ENCODE measurements around the gene STK11. TPM values are rescaled to one million over a fixed set of nuclear protein-coding genes. Genes with fewer than 3 reads are reported as not detected.
"Not testable (repeated sequence)": the region's sequence is repeated elsewhere in the genome, so short reads cannot be mapped to it uniquely, and the experiment has no call there.

Gene STK11
- total RNA-seq, 1 donor from 2014 or later, result 64.9 TPM

GRCh38 chr19:1238369-1239303 is 33.1 kb downstream of the STK11 start:
- DNase-seq, result no peak

- no peak for DNase-seq
These were observed 33.8 kb downstream of the STK11 start for GRCh38 chr19:1239420-1239795.

GRCh38 chr19:1239796-1240737 is 34.5 kb downstream of the STK11 start:
- DNase-seq, result peak; percentile 97

GRCh38 chr19:1240925-1241324 is 35.3 kb downstream of the STK11 start:
- DNase-seq, result no peak

- DNase-seq, result peak; percentile 98
These were observed 36.0 kb downstream of the STK11 start, which contains the start of gene ATP5F1D for GRCh38 chr19:1241417-1242095. TSS of gene ATP5F1D (plus strand) at chr19:1241751. CDS start at chr19:1241851, 100 bp downstream.

- peak; percentile 91 for DNase-seq
These were observed 38.5 kb downstream of the STK11 start for GRCh38 chr19:1243768-1244692.

GRCh38 chr19:1244693-1245451 is 39.3 kb downstream of the STK11 start:
- peak; percentile 58 for DNase-seq

DNA sequence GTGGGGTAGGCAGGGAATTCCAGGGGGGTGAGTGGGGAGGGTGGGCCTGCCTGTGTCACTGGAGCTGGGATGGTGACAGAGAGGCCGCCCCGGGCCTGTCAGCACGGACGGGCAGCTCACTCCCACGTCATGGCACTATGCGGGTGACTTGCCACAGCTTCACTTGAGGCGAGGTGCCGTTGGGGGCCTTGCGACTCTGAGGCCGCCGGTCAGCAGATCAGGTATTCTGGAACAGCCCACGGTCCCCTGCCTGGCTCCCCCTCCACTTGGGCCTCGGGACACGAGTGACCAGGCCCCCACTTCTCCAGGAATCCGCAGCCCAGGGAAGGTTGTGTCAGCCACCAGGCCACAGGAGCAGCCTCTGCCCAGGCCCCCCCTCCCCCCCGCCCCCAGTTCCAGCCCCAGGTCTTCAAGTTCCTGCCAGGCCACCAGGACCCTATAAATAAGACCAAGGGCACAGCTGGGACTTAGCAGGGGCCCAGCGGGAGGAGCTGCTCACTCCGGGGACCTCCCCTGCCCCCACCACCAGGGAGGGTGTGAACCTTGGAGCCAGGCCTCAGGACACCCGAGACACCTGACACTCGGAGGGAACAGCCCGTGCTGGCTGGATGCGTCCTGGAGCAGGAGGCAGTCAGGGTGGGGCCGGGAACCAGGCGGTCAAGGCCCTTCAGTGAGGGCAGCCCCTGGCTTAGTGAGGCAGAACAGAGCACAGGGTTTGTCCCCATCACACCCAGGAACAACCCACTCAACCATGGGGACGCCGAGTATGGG is 40.1 kb downstream of the STK11 start:
- DNase-seq, result peak; percentile 89

- DNase-seq, result not testable (repeated sequence)
These were observed 40.9 kb downstream of the STK11 start for GRCh38 chr19:1246265-1247087.

GRCh38 chr19:1247748-1248138 is 42.2 kb downstream of the STK11 start:
- no peak for DNase-seq

DNA sequence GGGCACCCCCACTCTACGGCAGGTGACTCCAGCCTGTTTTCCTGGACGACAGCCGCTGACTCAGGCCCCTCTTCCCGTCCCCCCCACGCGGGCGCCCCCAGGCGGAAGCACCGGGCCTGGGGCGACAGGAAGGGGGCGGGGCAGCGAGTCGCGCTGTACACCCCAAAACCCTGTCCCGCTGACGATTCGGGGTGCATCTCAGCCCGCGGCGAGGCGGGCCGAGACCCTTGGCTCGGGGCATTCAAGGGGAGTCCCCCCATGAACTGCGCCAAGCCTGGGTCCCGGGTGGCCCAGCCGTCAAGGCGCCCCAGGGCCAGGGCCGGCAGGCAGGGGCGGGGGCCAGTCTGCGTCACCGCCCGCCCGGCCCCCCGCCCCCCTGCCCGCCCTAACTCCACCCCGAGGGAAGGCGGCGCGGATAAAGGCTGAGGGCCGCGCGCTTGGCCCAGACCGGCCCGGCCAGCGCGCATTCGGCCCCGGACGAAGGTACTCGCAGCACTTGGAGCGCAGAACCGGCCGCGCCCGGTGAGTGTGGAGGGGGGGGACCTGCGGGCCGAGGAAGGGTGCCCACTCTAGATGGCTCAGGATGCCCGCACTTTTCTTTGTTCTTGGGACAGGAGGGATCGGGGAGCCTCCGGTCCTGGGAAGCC is 42.7 kb downstream of the STK11 start, which contains the start of gene MIDN:
Gene MIDN (plus strand): TSS at position 445 of the 647 bp plus-strand sequence. CDS start 1,714 bp downstream, outside the sequence.
- DNase-seq, result peak; percentile 89

- peak; percentile 89 for DNase-seq
These were observed 43.3 kb downstream of the STK11 start for GRCh38 chr19:1248786-1249297.

DNA sequence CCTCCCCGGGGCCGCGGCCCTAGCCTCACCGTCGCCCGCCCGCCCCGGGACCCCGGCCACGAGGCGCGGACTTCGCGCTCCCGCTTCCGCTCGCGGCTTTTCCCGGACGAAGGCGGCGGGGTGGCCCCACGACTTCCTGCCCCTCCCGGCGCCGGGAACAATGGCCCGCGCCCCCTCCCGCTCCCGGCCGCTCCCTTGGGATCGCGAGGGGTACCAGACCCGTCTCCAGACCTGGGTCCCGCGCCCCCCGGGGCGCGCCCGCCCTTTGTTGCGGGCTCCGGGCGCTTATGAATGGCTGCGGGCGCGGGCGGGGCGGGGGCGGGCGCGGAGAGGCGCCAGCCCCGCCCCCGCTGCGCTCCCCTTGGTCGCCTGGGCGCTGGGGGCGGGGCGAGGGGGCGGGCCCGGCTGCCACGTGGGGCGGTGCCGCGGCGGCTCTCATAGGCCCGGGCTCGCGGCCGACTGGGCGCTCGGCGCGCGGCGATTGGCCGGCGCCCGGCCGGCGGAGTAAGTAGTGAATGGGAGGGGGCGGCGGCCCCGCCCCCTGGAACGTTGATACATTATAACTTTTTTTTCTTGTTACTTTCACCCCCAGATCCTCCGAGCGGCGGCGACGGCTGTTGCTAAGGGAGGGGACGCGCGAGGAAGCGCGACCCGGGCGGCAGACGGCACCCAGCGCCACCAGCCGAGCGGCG is 43.9 kb downstream of the STK11 start:
- peak; percentile 98 for DNase-seq

GRCh38 chr19:1249990-1250436 is 44.4 kb downstream of the STK11 start:
- no peak for DNase-seq

DNA sequence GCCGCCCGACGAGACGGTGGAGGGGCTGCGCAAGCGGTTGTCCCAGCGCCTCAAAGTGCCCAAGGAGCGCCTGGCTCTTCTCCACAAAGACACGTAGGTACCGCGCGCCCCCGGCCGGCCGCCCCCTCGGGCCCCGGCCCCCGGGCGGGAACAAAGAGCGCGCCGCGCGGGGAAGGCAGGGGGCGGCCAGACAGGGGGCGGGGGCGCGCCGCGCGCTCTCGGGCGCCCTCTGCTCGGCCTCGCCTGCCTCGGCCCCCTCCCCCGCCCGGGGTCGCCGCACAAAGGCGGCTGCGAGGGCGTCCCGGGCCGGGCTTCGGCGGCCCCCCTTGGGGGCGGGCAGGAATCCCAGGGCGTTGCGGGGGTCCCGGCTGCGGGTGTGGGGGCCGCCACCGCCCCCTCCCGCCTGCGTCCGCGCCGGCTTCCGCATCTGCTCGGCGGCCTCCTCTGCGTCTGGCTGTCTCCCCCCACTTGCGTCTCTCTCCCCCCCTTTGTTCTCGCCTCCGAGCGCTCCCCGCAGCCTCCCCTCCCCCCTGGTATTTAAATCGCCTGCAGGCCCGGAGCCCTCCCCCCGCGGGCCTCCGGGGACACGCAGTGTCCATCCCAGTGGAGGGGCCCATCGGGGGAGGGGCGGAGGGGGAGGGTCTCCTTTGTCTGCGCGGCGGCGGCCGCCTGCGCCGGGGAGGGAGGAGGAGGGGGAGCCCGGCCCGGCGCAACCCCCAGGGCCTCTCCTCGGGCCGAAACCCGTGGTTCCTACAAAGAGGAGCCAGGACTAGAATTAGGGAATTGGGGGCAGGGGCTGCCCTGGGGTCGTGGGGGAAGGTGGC is 45.1 kb downstream of the STK11 start:
- DNase-seq, result peak; percentile 82
